ENCODE data around the gene PFDN5. TPM values are rescaled to one million over a fixed set of nuclear protein-coding genes. Genes with fewer than 3 reads are reported as not detected.
"Not testable (repeated sequence)": the region's sequence is repeated elsewhere in the genome, so short reads cannot be mapped to it uniquely, and the experiment has no call there.

The PFDN5 gene
- total RNA-seq, 1 experiment from 2014 or later = 387 TPM

DNA sequence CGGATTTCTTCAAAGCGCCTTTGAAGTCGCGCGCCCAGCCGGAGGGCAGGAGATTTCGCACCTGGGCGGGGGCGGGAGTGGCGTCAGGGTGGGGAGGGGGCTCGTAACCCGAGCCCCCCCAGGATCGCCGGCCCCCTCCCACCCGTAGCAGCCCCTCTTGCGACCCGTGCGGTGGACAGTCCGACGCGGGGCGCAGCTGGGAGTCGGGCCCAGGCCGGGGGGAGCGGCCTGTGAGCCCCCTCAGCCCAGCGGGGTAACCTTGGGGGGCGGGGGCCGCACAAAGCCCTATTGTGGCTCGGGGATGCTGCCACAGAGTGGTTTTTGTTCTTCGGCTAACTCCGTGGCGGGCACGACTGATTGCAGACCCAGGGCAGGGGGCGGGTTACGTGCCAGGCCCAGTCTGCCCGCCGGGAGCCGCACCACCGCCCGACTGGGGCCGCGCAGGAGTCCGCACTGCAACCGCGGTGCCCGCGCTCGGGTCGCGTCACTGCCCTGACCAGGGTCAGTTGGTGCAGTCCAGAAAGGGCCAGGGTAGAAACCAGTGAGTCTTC is 30.2 kb downstream of the PFDN5 start:
- peak overlapping the region; percentile 67 for H3K4me3 ChIP-seq (ENCODE audit: low read length)
- H3K27me3 ChIP-seq (ENCODE audit: low read length) = no peaks in the 10 kb centered on the region
- H3K4me1 ChIP-seq (ENCODE audit: low read length) = peaks cover 46% of the 10 kb centered on the region
- peak overlapping the region; percentile 32; the same call in 1 of the 2 replicates for H2AFZ ChIP-seq (ENCODE audit: low read length)
- H3K27ac ChIP-seq (ENCODE audit: low read length) = peak overlapping the region; percentile 80; the same call in 1 of the 2 replicates
- no peaks in the 10 kb centered on the region for H3K9me2 ChIP-seq (replicated peaks; ENCODE audit: insufficient read depth, low read length)
- H3K36me3 ChIP-seq (ENCODE audit: insufficient read depth, low read length) = no peaks in the 10 kb centered on the region
- H4K20me1 ChIP-seq (ENCODE audit: insufficient read depth, low read depth, low read length) = no peaks in the 10 kb centered on the region
- H3K9ac ChIP-seq (ENCODE audit: low read length) = peak overlapping the region; percentile 74
- H3K4me2 ChIP-seq (ENCODE audit: low read depth, low read length, poor library complexity, severe bottlenecking) = peak overlapping the region; percentile 83
- peaks cover 4% of the 10 kb centered on the region for H3K79me2 ChIP-seq (ENCODE audit: low read length)
- DNase-seq = peak; percentile 49
- no peaks in the 10 kb centered on the region for H3K9me3 ChIP-seq (ENCODE audit: low read length)

DNA sequence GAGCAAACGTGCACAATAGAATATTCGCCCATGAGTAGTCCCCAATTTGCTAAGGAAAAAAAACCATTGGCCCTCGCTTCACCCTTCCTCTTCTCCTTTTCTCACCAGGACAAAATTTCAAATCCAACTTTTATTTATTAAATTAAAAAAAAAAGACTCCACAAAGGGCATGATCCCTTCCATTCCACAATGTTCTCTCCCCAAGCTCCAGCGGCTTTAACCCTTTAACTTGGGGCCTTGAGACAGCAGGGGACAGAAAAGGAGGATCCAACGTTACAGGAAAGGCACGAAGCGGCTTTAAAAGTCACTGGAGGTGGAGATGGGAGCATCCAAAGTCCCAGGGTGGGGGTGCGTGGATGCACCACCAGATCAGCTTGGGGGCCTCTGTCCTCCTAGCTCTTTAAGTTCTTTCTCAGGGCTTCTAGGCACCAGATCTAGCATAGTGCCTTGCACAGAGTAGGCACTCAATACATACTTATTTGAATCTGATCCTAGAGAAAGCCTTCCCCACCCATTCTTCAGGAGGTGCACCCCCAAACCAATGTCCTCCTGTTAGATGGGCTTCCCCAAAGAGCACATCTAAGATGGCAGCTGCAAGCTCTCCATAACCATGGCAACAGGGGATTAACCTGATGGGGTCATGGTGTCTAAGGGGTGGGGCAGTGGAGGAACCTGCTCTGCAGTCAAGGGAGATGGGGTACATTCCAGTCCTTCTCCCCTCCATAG is 31.3 kb downstream of the PFDN5 start:
- Histone ChIP-seq H3K4me1 (ENCODE audit: low read length) (peaks cover 42% of the 10 kb centered on the region), H3K9ac (ENCODE audit: low read length) (0 out of 2 replicates have a peak overlapping the region, but pooled peaks have one; percentile 74), H3K36me3 (ENCODE audit: insufficient read depth, low read length) (no peaks in the 10 kb centered on the region), H4K20me1 (ENCODE audit: insufficient read depth, low read depth, low read length) (no peaks in the 10 kb centered on the region), H2AFZ (ENCODE audit: low read length) (no peak overlapping the region), H3K79me2 (ENCODE audit: low read length) (no peaks in the 10 kb centered on the region), H3K4me3 (ENCODE audit: low read length) (no peak overlapping the region; the same call in 1 of the 2 replicates), H3K4me2 (ENCODE audit: low read depth, low read length, poor library complexity, severe bottlenecking) (peak overlapping the region; percentile 83), H3K27ac (ENCODE audit: low read length) (no peak overlapping the region), H3K9me2 (replicated peaks; ENCODE audit: insufficient read depth, low read length) (no peaks in the 10 kb centered on the region), H3K27me3 (ENCODE audit: low read length) (no peaks in the 10 kb centered on the region), H3K9me3 (ENCODE audit: low read length) (no peaks in the 10 kb centered on the region)
- peak; percentile 53 for DNase-seq

DNA sequence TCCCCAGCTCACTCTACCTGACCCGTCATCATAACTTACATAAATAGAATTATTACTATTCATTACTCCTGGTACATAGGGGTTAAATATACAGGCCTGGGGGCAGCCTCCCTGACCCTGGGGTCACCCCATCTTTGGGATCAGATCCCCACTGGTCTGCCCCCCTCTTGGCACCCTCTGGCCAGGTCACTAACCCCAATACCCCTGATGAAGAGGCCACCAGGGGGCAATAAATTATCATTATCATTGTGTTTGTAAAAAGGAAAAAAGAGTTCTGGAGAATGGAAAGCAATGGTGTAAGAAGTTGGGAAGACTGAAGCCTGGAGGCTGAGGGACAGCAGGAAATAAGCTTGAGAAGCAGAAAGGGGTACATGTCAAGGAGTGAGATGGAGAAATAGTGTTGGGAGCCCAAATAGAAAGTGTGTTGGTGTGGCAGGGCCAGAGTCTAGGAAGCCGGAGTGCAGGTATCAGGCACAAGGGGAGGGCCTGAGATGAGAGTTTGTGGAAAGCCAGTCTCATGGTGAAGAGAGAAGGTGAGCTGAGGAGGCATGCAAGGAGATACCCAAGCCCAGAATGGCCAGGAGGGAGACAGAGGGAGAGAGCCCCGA is 32.2 kb downstream of the PFDN5 start:
- Histone ChIP-seq H3K4me1 (ENCODE audit: low read length) (peaks cover 38% of the 10 kb centered on the region), H3K79me2 (ENCODE audit: low read length) (no peaks in the 10 kb centered on the region), H3K27ac (ENCODE audit: low read length) (no peak overlapping the region), H4K20me1 (ENCODE audit: insufficient read depth, low read depth, low read length) (no peaks in the 10 kb centered on the region), H3K9me2 (replicated peaks; ENCODE audit: insufficient read depth, low read length) (no peaks in the 10 kb centered on the region), H3K4me3 (ENCODE audit: low read length) (no peak overlapping the region), H3K9me3 (ENCODE audit: low read length) (no peaks in the 10 kb centered on the region), H3K9ac (ENCODE audit: low read length) (no peak overlapping the region), H3K4me2 (ENCODE audit: low read depth, low read length, poor library complexity, severe bottlenecking) (no peak overlapping the region), H2AFZ (ENCODE audit: low read length) (no peak overlapping the region), H3K27me3 (ENCODE audit: low read length) (no peaks in the 10 kb centered on the region), H3K36me3 (ENCODE audit: insufficient read depth, low read length) (no peaks in the 10 kb centered on the region)
- DNase-seq = peak; percentile 68

DNA sequence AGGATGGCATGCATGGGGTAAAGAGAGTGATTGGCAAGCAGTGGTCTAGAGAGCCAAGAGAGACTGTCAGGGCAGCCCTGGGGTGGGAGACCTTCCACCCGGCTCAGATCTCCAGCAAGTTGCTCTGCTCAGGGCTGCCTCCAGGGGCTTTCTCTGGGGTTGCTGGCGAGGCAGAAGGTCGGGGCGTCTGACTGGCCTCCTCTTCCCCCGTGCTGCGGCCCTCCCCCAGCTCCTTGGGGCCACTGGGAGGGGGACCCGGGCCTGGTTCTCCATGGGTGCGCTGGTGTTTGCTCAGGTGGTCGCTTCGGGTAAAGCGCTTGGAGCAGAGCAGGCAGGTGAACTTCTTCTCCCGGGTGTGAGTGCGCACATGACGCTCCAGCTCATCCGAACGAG is 32.7 kb downstream of the PFDN5 start:
- H2AFZ ChIP-seq (ENCODE audit: low read length) = no peak overlapping the region
- no peak overlapping the region for H3K4me2 ChIP-seq (ENCODE audit: low read depth, low read length, poor library complexity, severe bottlenecking)
- DNase-seq = peak; percentile 63

DNA sequence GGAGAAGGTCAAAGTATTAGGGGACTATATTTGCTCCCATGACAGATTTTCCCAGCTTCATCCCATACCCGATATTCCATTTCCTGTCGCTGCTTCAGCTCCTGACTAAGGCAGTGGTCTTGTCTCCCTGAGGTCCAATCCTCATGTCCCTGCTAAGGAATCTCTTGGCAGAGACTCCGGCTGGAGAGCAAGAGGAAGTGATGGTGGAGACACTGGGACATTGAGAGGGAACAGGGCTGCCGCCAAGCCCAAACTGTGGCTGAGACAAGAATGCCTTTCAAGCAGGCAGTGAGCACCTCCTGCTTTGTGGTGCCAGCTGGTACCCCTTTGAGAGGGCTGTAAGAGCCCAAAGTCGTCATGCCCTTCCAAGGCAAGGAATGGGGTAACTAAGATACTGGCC is 35.3 kb downstream of the PFDN5 start:
- no peaks in the 10 kb centered on the region for H4K20me1 ChIP-seq (ENCODE audit: insufficient read depth, low read depth, low read length)
- H3K9me3 ChIP-seq (ENCODE audit: low read length) = no peaks in the 10 kb centered on the region
- H3K9ac ChIP-seq (ENCODE audit: low read length) = no peak overlapping the region
- H3K9me2 ChIP-seq (replicated peaks; ENCODE audit: insufficient read depth, low read length) = no peaks in the 10 kb centered on the region
- H3K27ac ChIP-seq (ENCODE audit: low read length) = no peak overlapping the region
- no peak overlapping the region for H2AFZ ChIP-seq (ENCODE audit: low read length)
- H3K27me3 ChIP-seq (ENCODE audit: low read length) = no peaks in the 10 kb centered on the region
- peaks cover 17% of the 10 kb centered on the region for H3K4me1 ChIP-seq (ENCODE audit: low read length)
- H3K4me2 ChIP-seq (ENCODE audit: low read depth, low read length, poor library complexity, severe bottlenecking) = no peak overlapping the region
- no peaks in the 10 kb centered on the region for H3K36me3 ChIP-seq (ENCODE audit: insufficient read depth, low read length)
- no peak overlapping the region for H3K4me3 ChIP-seq (ENCODE audit: low read length)
- no peaks in the 10 kb centered on the region for H3K79me2 ChIP-seq (ENCODE audit: low read length)
- no peak for DNase-seq

More for the DNA sequence above, 32.7 kb downstream of the PFDN5 start:
- H3K9me3 ChIP-seq (ENCODE audit: low read length) = no peaks in the 10 kb centered on the region
- no peak overlapping the region for H3K27ac ChIP-seq (ENCODE audit: low read length)
- H3K9ac ChIP-seq (ENCODE audit: low read length) = no peak overlapping the region
- no peaks in the 10 kb centered on the region for H4K20me1 ChIP-seq (ENCODE audit: insufficient read depth, low read depth, low read length)
- no peak overlapping the region for H3K4me3 ChIP-seq (ENCODE audit: low read length)
- H3K9me2 ChIP-seq (replicated peaks; ENCODE audit: insufficient read depth, low read length) = no peaks in the 10 kb centered on the region
- peaks cover 38% of the 10 kb centered on the region for H3K4me1 ChIP-seq (ENCODE audit: low read length)
- no peaks in the 10 kb centered on the region for H3K36me3 ChIP-seq (ENCODE audit: insufficient read depth, low read length)
- no peaks in the 10 kb centered on the region for H3K79me2 ChIP-seq (ENCODE audit: low read length)
- H3K27me3 ChIP-seq (ENCODE audit: low read length) = no peaks in the 10 kb centered on the region

DNA sequence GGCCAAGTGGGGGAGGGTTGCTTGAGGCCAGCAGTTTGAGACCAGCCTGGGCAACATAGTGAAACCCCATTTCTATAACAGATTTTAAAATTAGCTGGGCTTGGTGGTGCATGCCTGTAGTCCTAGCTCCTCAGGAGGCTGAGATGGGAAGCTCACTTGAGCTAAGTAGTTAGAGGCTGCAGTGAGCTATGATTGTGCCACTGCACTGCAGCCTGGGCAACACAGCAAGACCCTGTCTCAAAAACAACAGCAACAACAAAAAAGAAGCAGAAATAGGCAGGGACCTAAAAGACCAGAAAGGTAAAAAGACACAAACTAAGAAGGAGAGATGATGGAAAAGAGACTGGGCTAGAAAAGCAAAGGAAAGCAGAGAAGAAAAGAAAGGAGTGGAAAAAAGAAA is 37.0 kb downstream of the PFDN5 start:
- H3K4me1 ChIP-seq (ENCODE audit: low read length); H3K79me2 ChIP-seq (ENCODE audit: low read length); H3K9me2 ChIP-seq (replicated peaks; ENCODE audit: insufficient read depth, low read length); H3K4me2 ChIP-seq (ENCODE audit: low read depth, low read length, poor library complexity, severe bottlenecking); H3K27me3 ChIP-seq (ENCODE audit: low read length); H3K27ac ChIP-seq (ENCODE audit: low read length); H3K36me3 ChIP-seq (ENCODE audit: insufficient read depth, low read length); H3K9ac ChIP-seq (ENCODE audit: low read length); H2AFZ ChIP-seq (ENCODE audit: low read length); H3K4me3 ChIP-seq (ENCODE audit: low read length); DNase-seq; H4K20me1 ChIP-seq (ENCODE audit: insufficient read depth, low read depth, low read length); H3K9me3 ChIP-seq (ENCODE audit: low read length): not testable (repeated sequence)

DNA sequence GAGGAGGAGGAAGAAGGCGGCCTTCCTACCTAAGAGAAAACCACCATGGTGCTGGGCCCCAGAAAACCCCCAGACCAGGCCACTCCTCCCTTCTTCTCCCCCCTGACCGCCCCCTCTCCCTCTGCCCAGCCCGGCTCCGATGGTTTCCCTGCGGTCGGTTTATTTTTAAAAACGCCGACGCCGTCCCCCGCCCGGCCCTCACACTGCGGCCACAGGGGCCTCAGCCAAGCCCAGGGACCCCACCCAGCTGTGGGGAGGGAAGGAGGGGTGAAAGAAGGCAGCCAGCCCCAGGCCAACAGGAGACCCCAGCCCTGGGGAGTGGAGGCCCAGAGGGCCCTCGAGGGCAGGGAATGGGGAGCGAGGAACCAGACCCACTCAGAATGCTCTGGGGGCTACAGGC is 37.4 kb downstream of the PFDN5 start:
- H3K9me3 ChIP-seq (ENCODE audit: low read length) = no peaks in the 10 kb centered on the region
- H3K4me3 ChIP-seq (ENCODE audit: low read length) = no peak overlapping the region
- H4K20me1 ChIP-seq (ENCODE audit: insufficient read depth, low read depth, low read length) = no peaks in the 10 kb centered on the region
- no peak overlapping the region for H3K4me2 ChIP-seq (ENCODE audit: low read depth, low read length, poor library complexity, severe bottlenecking)
- H3K79me2 ChIP-seq (ENCODE audit: low read length) = no peaks in the 10 kb centered on the region
- no peaks in the 10 kb centered on the region for H3K27me3 ChIP-seq (ENCODE audit: low read length)
- H3K4me1 ChIP-seq (ENCODE audit: low read length) = peaks cover 8% of the 10 kb centered on the region
- no peaks in the 10 kb centered on the region for H3K9me2 ChIP-seq (replicated peaks; ENCODE audit: insufficient read depth, low read length)
- no peak overlapping the region for H2AFZ ChIP-seq (ENCODE audit: low read length)
- DNase-seq = no peak
- H3K27ac ChIP-seq (ENCODE audit: low read length) = no peak overlapping the region
- no peaks in the 10 kb centered on the region for H3K36me3 ChIP-seq (ENCODE audit: insufficient read depth, low read length)
- no peak overlapping the region for H3K9ac ChIP-seq (ENCODE audit: low read length)

DNA sequence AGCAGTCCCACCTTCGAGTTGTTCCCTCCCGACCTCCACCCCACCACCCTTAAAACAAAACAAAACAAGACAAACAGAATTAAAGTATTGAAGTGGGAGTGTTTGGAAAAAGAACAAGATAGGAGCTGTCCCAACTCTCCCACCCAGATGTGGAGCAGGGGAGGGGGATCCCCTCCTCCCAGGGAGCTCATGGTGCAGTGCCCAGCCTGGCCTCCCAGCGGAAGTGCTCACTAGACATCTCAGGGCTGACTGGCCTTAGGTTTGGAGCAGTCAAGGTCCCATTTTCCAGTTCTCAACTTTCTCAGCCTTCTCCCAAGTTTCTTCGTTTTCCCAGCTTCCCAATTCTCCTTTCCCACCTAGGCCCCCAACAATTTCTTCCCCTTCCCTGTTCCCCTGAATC is 37.9 kb downstream of the PFDN5 start:
- H3K4me1 ChIP-seq (ENCODE audit: low read length) = peaks cover 8% of the 10 kb centered on the region
- no peak overlapping the region for H2AFZ ChIP-seq (ENCODE audit: low read length)
- H3K79me2 ChIP-seq (ENCODE audit: low read length) = no peaks in the 10 kb centered on the region
- no peaks in the 10 kb centered on the region for H3K36me3 ChIP-seq (ENCODE audit: insufficient read depth, low read length)
- no peak overlapping the region for H3K4me2 ChIP-seq (ENCODE audit: low read depth, low read length, poor library complexity, severe bottlenecking)
- no peak overlapping the region for H3K4me3 ChIP-seq (ENCODE audit: low read length)
- no peak overlapping the region for H3K9ac ChIP-seq (ENCODE audit: low read length)
- no peaks in the 10 kb centered on the region for H4K20me1 ChIP-seq (ENCODE audit: insufficient read depth, low read depth, low read length)
- H3K9me2 ChIP-seq (replicated peaks; ENCODE audit: insufficient read depth, low read length) = no peaks in the 10 kb centered on the region
- no peak overlapping the region for H3K27ac ChIP-seq (ENCODE audit: low read length)
- no peak for DNase-seq
- H3K9me3 ChIP-seq (ENCODE audit: low read length) = no peaks in the 10 kb centered on the region
- no peaks in the 10 kb centered on the region for H3K27me3 ChIP-seq (ENCODE audit: low read length)

Measured in Karpas-422 (cell line).